ENCODE data around the gene ELP1. TPM values are rescaled to one million over a fixed set of nuclear protein-coding genes. Genes with fewer than 3 reads are reported as not detected.

Gene ELP1
- total RNA-seq, 1 donor from 2014 or later, result 51.9 TPM

- Mint-ChIP-seq H3K27me3 (ENCODE audit: unreplicated experiment) (no peaks in the 10 kb centered on the region), H3K9me3 (ENCODE audit: unreplicated experiment) (no peaks in the 10 kb centered on the region), H3K27ac (ENCODE audit: unreplicated experiment) (no peak overlapping the region), H3K4me1 (ENCODE audit: low read depth, unreplicated experiment) (no peaks in the 10 kb centered on the region), H3K4me3 (ENCODE audit: unreplicated experiment) (no peak overlapping the region), H3K36me3 (ENCODE audit: unreplicated experiment) (peaks cover 4% of the 10 kb centered on the region)
- DNase-seq, result no peak
- TF ChIP-seq, protein P1, sequence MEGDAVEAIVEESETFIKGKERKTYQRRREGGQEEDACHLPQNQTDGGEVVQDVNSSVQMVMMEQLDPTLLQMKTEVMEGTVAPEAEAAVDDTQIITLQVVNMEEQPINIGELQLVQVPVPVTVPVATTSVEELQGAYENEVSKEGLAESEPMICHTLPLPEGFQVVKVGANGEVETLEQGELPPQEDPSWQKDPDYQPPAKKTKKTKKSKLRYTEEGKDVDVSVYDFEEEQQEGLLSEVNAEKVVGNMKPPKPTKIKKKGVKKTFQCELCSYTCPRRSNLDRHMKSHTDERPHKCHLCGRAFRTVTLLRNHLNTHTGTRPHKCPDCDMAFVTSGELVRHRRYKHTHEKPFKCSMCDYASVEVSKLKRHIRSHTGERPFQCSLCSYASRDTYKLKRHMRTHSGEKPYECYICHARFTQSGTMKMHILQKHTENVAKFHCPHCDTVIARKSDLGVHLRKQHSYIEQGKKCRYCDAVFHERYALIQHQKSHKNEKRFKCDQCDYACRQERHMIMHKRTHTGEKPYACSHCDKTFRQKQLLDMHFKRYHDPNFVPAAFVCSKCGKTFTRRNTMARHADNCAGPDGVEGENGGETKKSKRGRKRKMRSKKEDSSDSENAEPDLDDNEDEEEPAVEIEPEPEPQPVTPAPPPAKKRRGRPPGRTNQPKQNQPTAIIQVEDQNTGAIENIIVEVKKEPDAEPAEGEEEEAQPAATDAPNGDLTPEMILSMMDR (IDR thresholded peaks at IDR 0.05; ENCODE audit: partially characterized antibody, unreplicated experiment), result no peak
Observed at GRCh38 chr9:108861464-108861863, 72.5 kb downstream of the ELP1 start.

DNA sequence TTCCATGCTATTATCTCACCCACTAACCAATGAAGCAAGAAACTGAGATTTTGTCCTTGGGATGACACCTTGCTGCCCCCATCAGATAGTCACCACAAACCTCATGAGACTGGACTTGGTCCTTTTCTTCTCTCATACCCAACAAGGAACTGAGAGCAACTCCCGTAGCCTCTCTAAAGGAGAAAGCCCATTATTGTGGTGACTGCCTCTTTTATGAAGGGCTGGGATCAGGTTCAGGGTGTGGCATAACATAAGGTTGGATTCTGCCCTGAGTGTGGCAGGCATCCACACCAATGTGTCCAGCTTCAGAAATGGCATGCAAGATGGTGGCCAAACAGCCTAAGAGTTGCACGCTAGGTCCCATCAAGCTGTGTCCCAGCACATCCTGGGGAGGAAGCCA, 73.2 kb downstream of the ELP1 start:
- TF ChIP-seq, protein P1 (IDR thresholded peaks at IDR 0.05; ENCODE audit: partially characterized antibody, unreplicated experiment), result no peak
- H3K4me1 Mint-ChIP-seq (ENCODE audit: low read depth, unreplicated experiment), result no peaks in the 10 kb centered on the region
- H3K4me3 Mint-ChIP-seq (ENCODE audit: unreplicated experiment), result no peak overlapping the region
- peaks cover 4% of the 10 kb centered on the region for H3K36me3 Mint-ChIP-seq (ENCODE audit: unreplicated experiment)
- no peaks in the 10 kb centered on the region for H3K9me3 Mint-ChIP-seq (ENCODE audit: unreplicated experiment)
- H3K27me3 Mint-ChIP-seq (ENCODE audit: unreplicated experiment), result no peaks in the 10 kb centered on the region
- DNase-seq, result no peak
- H3K27ac Mint-ChIP-seq (ENCODE audit: unreplicated experiment), result no peak overlapping the region

- Mint-ChIP-seq H3K9me3 (ENCODE audit: unreplicated experiment) (no peaks in the 10 kb centered on the region), H3K4me3 (ENCODE audit: unreplicated experiment) (no peak overlapping the region), H3K4me1 (ENCODE audit: low read depth, unreplicated experiment) (no peaks in the 10 kb centered on the region), H3K36me3 (ENCODE audit: unreplicated experiment) (peaks cover 4% of the 10 kb centered on the region), H3K27ac (ENCODE audit: unreplicated experiment) (no peak overlapping the region), H3K27me3 (ENCODE audit: unreplicated experiment) (no peaks in the 10 kb centered on the region)
- TF ChIP-seq, protein P1 (IDR thresholded peaks at IDR 0.05; ENCODE audit: partially characterized antibody, unreplicated experiment), result no peak
- DNase-seq, result no peak
Observed at GRCh38 chr9:108860354-108860753, 73.6 kb downstream of the ELP1 start.

DNA sequence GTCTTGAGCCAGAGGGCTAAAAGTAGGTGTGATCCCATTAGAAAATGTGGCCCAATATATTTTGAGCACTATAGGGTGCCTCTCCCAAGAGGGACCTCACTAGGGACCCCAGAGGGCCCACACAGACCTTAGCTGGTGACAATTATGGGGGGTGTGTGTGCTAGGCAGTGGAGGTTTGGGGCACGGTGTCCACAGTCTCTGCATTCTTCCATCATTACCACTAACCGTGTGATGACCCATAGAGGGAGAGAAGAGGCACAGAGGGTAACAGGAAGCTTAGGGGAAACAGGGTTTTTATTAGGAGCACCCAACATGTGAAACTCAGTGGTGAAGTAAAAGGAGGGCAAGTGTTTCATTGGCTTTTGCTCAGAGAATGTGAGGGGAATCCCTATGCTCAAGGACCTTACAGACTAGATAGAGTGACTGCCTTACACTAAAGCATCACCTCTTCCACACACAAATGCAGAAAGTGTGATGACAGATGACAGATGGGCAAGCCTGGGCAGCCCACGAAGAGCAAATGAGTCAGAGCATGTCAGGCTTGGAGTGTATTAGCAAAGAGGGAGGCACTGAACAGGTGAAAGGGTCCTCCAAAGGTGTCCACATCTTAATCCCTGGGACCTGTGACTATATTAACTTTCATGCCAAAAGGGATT, 74.3 kb downstream of the ELP1 start:
- Mint-ChIP-seq H3K27ac (ENCODE audit: unreplicated experiment) (no peak overlapping the region), H3K36me3 (ENCODE audit: unreplicated experiment) (peaks cover 4% of the 10 kb centered on the region), H3K4me1 (ENCODE audit: low read depth, unreplicated experiment) (no peaks in the 10 kb centered on the region), H3K9me3 (ENCODE audit: unreplicated experiment) (no peaks in the 10 kb centered on the region), H3K27me3 (ENCODE audit: unreplicated experiment) (no peaks in the 10 kb centered on the region), H3K4me3 (ENCODE audit: unreplicated experiment) (no peak overlapping the region)
- TF ChIP-seq, protein P1 (IDR thresholded peaks at IDR 0.05; ENCODE audit: partially characterized antibody, unreplicated experiment), result no peak
- no peak for DNase-seq

GRCh38 chr9:108857572-108857971, 76.4 kb downstream of the ELP1 start:
- TF ChIP-seq, protein P1 (IDR thresholded peaks at IDR 0.05; ENCODE audit: partially characterized antibody, unreplicated experiment), result no peak
- H3K27ac Mint-ChIP-seq (ENCODE audit: unreplicated experiment), result no peak overlapping the region
- no peaks in the 10 kb centered on the region for H3K27me3 Mint-ChIP-seq (ENCODE audit: unreplicated experiment)
- no peak overlapping the region for H3K4me3 Mint-ChIP-seq (ENCODE audit: unreplicated experiment)
- no peaks in the 10 kb centered on the region for H3K4me1 Mint-ChIP-seq (ENCODE audit: low read depth, unreplicated experiment)
- DNase-seq, result no peak
- peaks cover 3% of the 10 kb centered on the region for H3K36me3 Mint-ChIP-seq (ENCODE audit: unreplicated experiment)
- H3K9me3 Mint-ChIP-seq (ENCODE audit: unreplicated experiment), result no peaks in the 10 kb centered on the region

Data from glutamatergic neuron (in vitro differentiated cells).